GM12891 (cell line): Measurements from ENCODE around the gene ALDH3B1.

Experiments
- POLR2A ChIP-seq: IDR thresholded peaks from 2 replicates; pipeline ENCODE4 v1.6.1; 2011; ENCODE audit warnings: low read depth, low read length, control low read depth
- POLR2AphosphoS5 ChIP-seq: IDR thresholded peaks from 2 replicates; pipeline ENCODE4 v1.6.1; 2011; ENCODE audit warnings: low read depth, low read length, control low read depth
- POU2F2 ChIP-seq: IDR thresholded peaks from 2 replicates; pipeline ENCODE4 v1.6.1; 2011; ENCODE audit warnings: low read depth, mild to moderate bottlenecking, control low read depth, low read length, moderate library complexity
- TAF1 ChIP-seq: IDR thresholded peaks from 2 replicates; pipeline ENCODE4 v1.6.1; 2011; ENCODE audit warnings: low read depth, low read length, control low read depth

- TF ChIP-seq POLR2A, result no peak
- TF ChIP-seq TAF1, result no peak
- TF ChIP-seq POLR2AphosphoS5, result no peak
- no peak for TF ChIP-seq POU2F2
These were observed 39.6 kb downstream of the ALDH3B1 start for GRCh38 chr11:68049509-68050370.
